Measurements from ENCODE around the gene ARID2. TPM values are rescaled to one million over a fixed set of nuclear protein-coding genes. Genes with fewer than 3 reads are reported as not detected.

The ARID2 gene
- polyA plus RNA-seq, 2 of the 4 experiments (the other 2 are of a cell fraction), result 8.7 to 37.7 TPM

GRCh38 chr12:45946435-45946834, 216.9 kb downstream of the ARID2 start:
- DNase-seq (ENCODE audit: low read depth in 1 of 2, low spot score in 1 of 2) (no peak), FAIRE-seq (no peak), ATAC-seq (no peak)
- ChIA-PET CTCF (interaction anchor here (1.5 to 1.6 kb wide), 2 partner anchors 9 to 43 kb away, joined by 3 to 4 read pairs; no protein-coding TSS in a partner anchor), POLR2A (no interaction called here)
- Histone ChIP-seq H3K4me2 (no peak overlapping the region), H3K4me1 (no peaks in the 10 kb centered on the region), H3K27ac (no peak overlapping the region), H3K4me3 (no peak overlapping the region), H3K9me3 (no peaks in the 10 kb centered on the region)
- TF ChIP-seq HOXB13 (CRISPR knock-in tag; IDR thresholded peaks at IDR 0.05; ENCODE audit: low read depth) (no peak), FOXS1 (CRISPR knock-in tag; IDR thresholded peaks at IDR 0.05) (no peak), MAX (IDR thresholded peaks at IDR 0.05) (no peak), HES2 (IDR thresholded peaks at IDR 0.05) (no peak), ATOH8 (CRISPR knock-in tag; IDR thresholded peaks at IDR 0.05; ENCODE audit: low read depth) (no peak), FOSL2 (IDR thresholded peaks at IDR 0.05) (no peak), FOSL2 (CRISPR knock-in tag; IDR thresholded peaks at IDR 0.05) (no peak), REST (IDR thresholded peaks at IDR 0.05) (no peak), HMGXB4 (CRISPR knock-in tag; IDR thresholded peaks at IDR 0.05; ENCODE audit: borderline replicate concordance) (no peak), NFE2L2 (conservative IDR thresholded peaks at IDR 0.05; ENCODE audit: low read length) (no peak), BCL3 (IDR thresholded peaks at IDR 0.05) (no peak), KDM5A (IDR thresholded peaks at IDR 0.05) (no peak), CBX8 (IDR thresholded peaks at IDR 0.05) (no peak), RFX5 (IDR thresholded peaks at IDR 0.05) (no peak), EHF (CRISPR knock-in tag; IDR thresholded peaks at IDR 0.05) (no peak), MAZ (IDR thresholded peaks at IDR 0.05; ENCODE audit: borderline replicate concordance, low read depth, low read length) (no peak), MYC (IDR thresholded peaks at IDR 0.05; ENCODE audit: borderline replicate concordance, low read length) (no peak), ZC3H11A (IDR thresholded peaks at IDR 0.05) (no peak)
- WGBS (ENCODE audit: missing lambda C conversion rate), result 88% methylated on average over 1 of the region's 1 CpG

GRCh38 chr12:45948546-45948945, 219.0 kb downstream of the ARID2 start:
- H3K4me2 ChIP-seq, result no peak overlapping the region
- H3K9me3 ChIP-seq, result no peaks in the 10 kb centered on the region
- ChIA-PET POLR2A (interaction anchor here (1.7 kb wide), 1 partner anchor 42 kb away, joined by 4 read pairs; the partner anchor contains the start of gene SCAF11), CTCF (no interaction called here)
- H3K4me3 ChIP-seq, result no peak overlapping the region
- ATAC-seq, result no peak
- no peak overlapping the region for H3K27ac ChIP-seq
- DNase-seq (ENCODE audit: low read depth in 1 of 2, low spot score in 1 of 2), result no peak
- TF ChIP-seq MAFK (IDR thresholded peaks at IDR 0.05; ENCODE audit: partially characterized antibody), result peak; percentile 65
- no peak for TF ChIP-seq BHLHE40 (IDR thresholded peaks at IDR 0.05; ENCODE audit: low read depth, low read length)
- H3K4me1 ChIP-seq, result no peaks in the 10 kb centered on the region
- FAIRE-seq, result no peak

Small RNAs within 50 kb of the gene (small RNA-seq; reads per million reads assigned to genes)
- gene RN7SL246P, result 0 reads per million in 6 experiments

All from A549 (cell line).